Mesendoderm (in vitro differentiated cells): ENCODE data around the gene ZNF613.
"Not testable (repeated sequence)": the region's sequence is repeated elsewhere in the genome, so short reads cannot be mapped to it uniquely, and the experiment has no call there.

ENCODE experiments used
- DNase-seq: peaks from one replicate; pipeline ENCODE4 v3.0.0; 2013
- H2AK5ac ChIP-seq: 2 replicates; pipeline ENCODE4 v1.6.1; 2013; ENCODE audit warnings: low read length, inconsistent platforms
- H2BK120ac ChIP-seq: 2 replicates; pipeline ENCODE4 v1.6.1; 2013; ENCODE audit warnings: low read depth, mild to moderate bottlenecking, low read length, moderate library complexity, mixed read lengths
- H2BK15ac ChIP-seq: replicated peaks from 2 replicates; pipeline ENCODE4 v1.6.1; 2013; ENCODE audit warnings: low read depth, mild to moderate bottlenecking, moderate library complexity
- H2BK5ac ChIP-seq: 2 replicates; pipeline ENCODE4 v1.6.1; 2013; ENCODE audit warnings: low read length, inconsistent platforms
- H3K18ac ChIP-seq: 2 replicates; pipeline ENCODE4 v1.6.1; 2013; ENCODE audit warnings: mild to moderate bottlenecking, low read length, mixed read lengths
- H3K23ac ChIP-seq: one replicate; pipeline ENCODE4 v1.6.1; 2013; ENCODE audit warnings: low read length
- H3K27ac ChIP-seq: 2 replicates; pipeline ENCODE4 v1.5.1; 2013; ENCODE audit warnings: low read depth, mild to moderate bottlenecking, inconsistent platforms, low read length, moderate library complexity
- H3K27me3 ChIP-seq: 2 replicates; pipeline ENCODE4 v1.6.1; 2013; ENCODE audit warnings: low read length, control low read depth, mild to moderate bottlenecking, inconsistent platforms; ENCODE audit not compliant: insufficient read depth, poor library complexity
- H3K36me3 ChIP-seq: 2 replicates; pipeline ENCODE4 v1.6.1; 2013; ENCODE audit warnings: low read length, inconsistent platforms; ENCODE audit not compliant: control insufficient read depth, insufficient read depth
- H3K4ac ChIP-seq: one replicate; pipeline ENCODE4 v1.6.1; 2013; ENCODE audit warnings: low read depth, mild to moderate bottlenecking, low read length, moderate library complexity
- H3K4me1 ChIP-seq: 2 replicates; pipeline ENCODE4 v1.6.1; 2013; ENCODE audit warnings: low read depth, low read length, inconsistent platforms; ENCODE audit not compliant: control insufficient read depth
- H3K4me2 ChIP-seq: 2 replicates; pipeline ENCODE4 v1.6.1; 2013; ENCODE audit warnings: low read length
- H3K4me3 ChIP-seq: 2 replicates; pipeline ENCODE4 v1.5.1; 2013; ENCODE audit warnings: mild to moderate bottlenecking, low read length
- H3K56ac ChIP-seq: one replicate; pipeline ENCODE4 v1.6.1; 2013; ENCODE audit warnings: low read length
- H3K79me1 ChIP-seq: 2 replicates; pipeline ENCODE4 v1.6.1; 2013; ENCODE audit warnings: low read length, inconsistent platforms
- H3K79me2 ChIP-seq: 2 replicates; pipeline ENCODE4 v1.6.1; 2013; ENCODE audit warnings: mild to moderate bottlenecking, low read length; ENCODE audit not compliant: control insufficient read depth, insufficient read depth
- H3K9ac ChIP-seq: 2 replicates; pipeline ENCODE4 v1.6.1; 2013; ENCODE audit warnings: low read length, inconsistent platforms
- H4K5ac ChIP-seq: one replicate; pipeline ENCODE4 v1.6.1; 2013; ENCODE audit warnings: low read length
- H4K8ac ChIP-seq: one replicate; pipeline ENCODE4 v1.6.1; 2013; ENCODE audit warnings: low read depth, mild to moderate bottlenecking, control low read depth, low read length, moderate library complexity
- WGBS: extraction: QIAGEN DNeasy Blood & Tissue Kit; methylation state at CpG from one replicate; pipeline ENCODE4 v1.1.7; 2013; ENCODE audit warnings: low lambda C conversion rate, missing lambda C conversion rate; ENCODE audit not compliant: insufficient coverage; ENCODE audit errors: extremely low coverage; 5-methylcytosine and 5-hydroxymethylcytosine counted together

ZNF613 gene

DNA sequence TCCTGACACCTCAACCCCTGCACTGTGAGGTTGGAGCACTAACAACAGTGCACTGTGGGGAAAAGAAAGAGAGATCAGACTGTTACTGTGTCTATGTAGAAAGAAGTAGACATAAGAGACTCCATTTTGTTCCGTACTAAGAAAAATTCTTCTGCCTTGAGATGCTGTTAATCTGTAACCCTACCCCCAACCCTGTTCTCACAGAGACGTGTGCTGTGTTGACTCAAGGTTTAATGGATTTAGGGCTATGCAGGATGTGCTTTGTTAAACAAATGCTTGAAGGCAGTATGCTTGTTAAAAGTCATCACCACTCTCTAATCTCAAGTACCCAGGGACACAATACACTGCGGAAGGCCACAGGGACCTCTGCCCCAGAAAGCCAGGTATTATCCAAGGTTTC is 21.6 kb upstream of the ZNF613 start:
- H2AK5ac ChIP-seq, H3K4me2 ChIP-seq, H3K27me3 ChIP-seq, H3K4me3 ChIP-seq, H3K4me1 ChIP-seq, H3K79me1 ChIP-seq, H3K23ac ChIP-seq, H4K8ac ChIP-seq, H3K36me3 ChIP-seq: not testable (repeated sequence)
- H2BK5ac ChIP-seq: peak overlapping the region; percentile 61
- peak overlapping the region; percentile 67 for H3K4ac ChIP-seq
- H4K5ac ChIP-seq: peak overlapping the region; percentile 93
- peak overlapping the region; percentile 37 for H2BK15ac ChIP-seq
- H3K9ac ChIP-seq: peak overlapping the region; percentile 21
- peak; percentile 61 for DNase-seq
- peak overlapping the region; percentile 90 for H2BK120ac ChIP-seq
- peaks cover 40% of the 10 kb centered on the region for H3K79me2 ChIP-seq
- H3K56ac ChIP-seq: peak overlapping the region; percentile 67
- no CpG with 5 or more reads among the region's 3 CpGs for WGBS
- H3K18ac ChIP-seq: peak overlapping the region; percentile 71
- peak overlapping the region; percentile 81 for H3K27ac ChIP-seq

DNA sequence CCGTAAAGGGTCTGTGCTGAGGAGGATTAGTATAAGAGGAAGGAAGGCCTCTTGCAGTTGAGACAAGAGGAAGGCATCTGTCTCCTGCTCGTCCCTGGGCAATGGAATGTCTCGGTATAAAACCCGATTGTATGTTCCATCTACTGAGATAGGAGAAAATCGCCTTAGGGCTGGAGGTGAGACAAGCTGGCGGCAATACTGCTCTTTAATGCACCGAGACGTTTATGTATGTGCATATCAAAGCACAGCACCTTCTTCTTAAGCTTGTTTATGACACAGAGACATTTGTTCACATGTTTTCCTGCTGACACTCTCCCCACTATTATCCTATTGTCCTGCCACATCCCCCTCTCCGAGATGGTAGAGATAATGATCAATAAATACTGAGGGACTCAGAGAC is 21.2 kb upstream of the ZNF613 start:
- H3K23ac ChIP-seq, H3K27me3 ChIP-seq, H4K5ac ChIP-seq, H4K8ac ChIP-seq, H3K56ac ChIP-seq, H3K9ac ChIP-seq, H2AK5ac ChIP-seq, H3K36me3 ChIP-seq, H3K4me2 ChIP-seq, H2BK120ac ChIP-seq, H3K4me3 ChIP-seq, H3K4me1 ChIP-seq, H3K79me1 ChIP-seq, H2BK5ac ChIP-seq, H2BK15ac ChIP-seq: not testable (repeated sequence)
- peak; percentile 83 for DNase-seq
- Histone ChIP-seq H3K18ac (peak overlapping the region; percentile 24), H3K27ac (peak overlapping the region; percentile 85), H3K79me2 (peaks cover 35% of the 10 kb centered on the region), H3K4ac (peak overlapping the region; percentile 58)
- no CpG with 5 or more reads among the region's 9 CpGs for WGBS

DNA sequence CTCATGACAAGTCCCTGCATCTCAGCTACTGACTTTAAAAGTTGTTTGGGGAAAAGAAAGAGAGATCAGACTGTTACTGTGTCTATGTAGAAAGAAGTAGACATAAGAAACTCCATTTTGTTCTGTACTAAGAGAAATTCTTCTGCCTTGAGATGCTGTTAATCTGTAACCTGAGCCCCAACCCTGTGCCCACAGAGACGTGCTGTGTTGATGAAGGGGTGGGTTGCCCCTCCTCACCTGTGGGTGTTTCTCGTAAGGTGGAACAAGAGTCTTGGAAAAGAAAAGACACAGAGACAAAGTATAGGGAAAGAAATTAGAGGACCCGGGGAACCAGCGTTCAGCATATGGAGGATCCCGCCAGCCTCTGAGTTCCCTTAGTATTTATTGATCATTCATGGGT is 19.3 kb upstream of the ZNF613 start:
- H3K4me1 ChIP-seq, H3K9ac ChIP-seq, H3K23ac ChIP-seq, H3K36me3 ChIP-seq, H3K27me3 ChIP-seq, H3K4me2 ChIP-seq, H2BK15ac ChIP-seq, H4K8ac ChIP-seq, H4K5ac ChIP-seq, H3K56ac ChIP-seq, H3K4me3 ChIP-seq, DNase-seq, H2AK5ac ChIP-seq, H3K79me1 ChIP-seq: not testable (repeated sequence)
- Histone ChIP-seq H3K4ac (peak overlapping the region; percentile 98), H3K18ac (peak overlapping the region; percentile 80), H2BK5ac (peak overlapping the region; percentile 91), H3K27ac (peak overlapping the region; percentile 83), H2BK120ac (peak overlapping the region; percentile 94), H3K79me2 (peaks cover 18% of the 10 kb centered on the region)
- WGBS: no CpG with 5 or more reads among the region's 5 CpGs

DNA sequence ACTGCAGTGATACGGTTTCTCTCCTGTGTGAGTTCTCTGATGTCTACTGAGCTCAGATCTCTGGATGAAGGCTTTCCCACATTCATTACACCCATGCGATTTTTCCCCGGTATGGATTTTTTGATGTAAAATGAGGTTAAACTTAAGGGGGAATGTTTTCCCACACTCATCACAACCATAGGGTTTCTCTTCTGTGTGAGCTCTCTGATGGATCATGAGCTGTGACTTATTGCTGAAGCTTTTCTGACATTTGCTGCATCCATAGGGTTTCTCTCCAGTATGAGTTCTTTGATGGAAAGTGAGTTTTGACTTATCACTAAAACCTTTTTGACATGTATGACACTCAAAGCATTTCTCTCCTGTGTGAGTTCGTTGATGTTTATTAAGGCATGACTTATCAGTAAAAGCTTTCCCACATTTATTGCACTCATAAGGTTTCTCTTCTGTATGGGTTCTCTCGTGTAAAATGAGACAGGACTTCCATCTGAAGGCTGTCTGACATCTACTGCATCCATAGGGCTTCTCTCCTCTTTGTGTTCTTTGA is 11.9 kb upstream of the ZNF613 start:
- Histone ChIP-seq H2BK120ac (no peak overlapping the region), H3K18ac (no peak overlapping the region), H3K4me1 (no peaks in the 10 kb centered on the region), H2BK5ac (no peak overlapping the region), H3K4ac (no peak overlapping the region), H3K27ac (no peak overlapping the region), H4K8ac (no peak overlapping the region), H3K56ac (no peak overlapping the region), H2BK15ac (no peak overlapping the region), H3K36me3 (no peaks in the 10 kb centered on the region), H2AK5ac (no peak overlapping the region), H3K79me2 (no peaks in the 10 kb centered on the region), H3K27me3 (no peaks in the 10 kb centered on the region), H3K79me1 (no peaks in the 10 kb centered on the region), H3K4me3 (no peak overlapping the region), H3K4me2 (no peak overlapping the region), H4K5ac (no peak overlapping the region), H3K23ac (no peak overlapping the region), H3K9ac (no peak overlapping the region)
- WGBS: no CpG with 5 or more reads among the region's 5 CpGs
- DNase-seq: no peak

DNA sequence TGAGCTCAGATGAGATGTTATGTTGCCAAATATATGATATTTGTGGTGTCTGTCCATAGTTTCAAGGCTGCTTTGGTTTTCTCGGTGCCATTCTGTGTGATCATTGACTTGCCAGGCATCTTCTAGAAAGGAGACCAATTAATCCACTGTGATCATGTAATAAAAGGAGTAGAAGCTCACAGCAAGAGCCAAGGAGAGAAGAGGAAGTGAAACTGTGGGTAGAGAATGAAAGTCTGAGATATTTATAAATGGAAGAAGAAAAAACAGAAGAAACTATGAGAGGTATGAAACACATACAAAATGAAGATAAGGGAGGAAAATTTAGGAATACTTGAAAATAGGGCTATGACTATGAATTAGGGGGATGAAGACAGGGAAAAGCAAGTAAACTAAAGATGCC is 11.1 kb upstream of the ZNF613 start:
- no peak overlapping the region for H3K23ac ChIP-seq
- no CpG with 5 or more reads among the region's 1 CpG for WGBS
- H3K27me3 ChIP-seq: no peaks in the 10 kb centered on the region
- no peak overlapping the region for H4K5ac ChIP-seq
- H3K36me3 ChIP-seq: no peaks in the 10 kb centered on the region
- H3K27ac ChIP-seq: no peak overlapping the region
- no peak overlapping the region for H3K4ac ChIP-seq
- H3K4me2 ChIP-seq: no peak overlapping the region
- H3K4me1 ChIP-seq: no peaks in the 10 kb centered on the region
- no peak overlapping the region for H3K18ac ChIP-seq
- no peak overlapping the region for H3K9ac ChIP-seq
- no peak for DNase-seq
- no peak overlapping the region for H4K8ac ChIP-seq
- H3K79me1 ChIP-seq: no peaks in the 10 kb centered on the region
- H3K79me2 ChIP-seq: no peaks in the 10 kb centered on the region
- H3K56ac ChIP-seq: no peak overlapping the region
- no peak overlapping the region for H2BK120ac ChIP-seq
- H2AK5ac ChIP-seq: no peak overlapping the region
- H3K4me3 ChIP-seq: peak overlapping the region; percentile 15
- no peak overlapping the region for H2BK5ac ChIP-seq
- no peak overlapping the region for H2BK15ac ChIP-seq

DNA sequence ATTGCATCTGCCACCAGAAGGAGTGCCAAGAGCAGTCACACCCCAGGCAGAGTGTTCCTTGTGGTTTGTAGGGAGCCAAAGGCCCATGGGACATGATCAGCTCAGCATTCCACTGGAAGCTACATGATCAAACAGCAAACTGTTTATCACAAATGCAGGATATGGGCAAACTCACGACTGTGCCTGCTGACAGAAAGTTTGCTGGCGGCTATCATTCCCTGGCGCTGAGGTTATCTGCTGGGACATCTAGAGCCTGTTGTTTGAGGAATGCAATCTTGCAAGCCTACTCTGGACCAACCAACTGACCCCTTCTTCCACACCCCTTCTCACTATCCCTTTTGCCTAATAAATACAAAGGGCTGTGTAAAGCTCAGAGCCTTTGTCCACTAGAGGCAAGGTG is 7.7 kb upstream of the ZNF613 start:
- Histone ChIP-seq H3K27ac (no peak overlapping the region), H3K4me3 (no peak overlapping the region), H3K27me3 (no peaks in the 10 kb centered on the region), H3K4ac (no peak overlapping the region), H4K5ac (no peak overlapping the region), H3K4me2 (no peak overlapping the region), H3K36me3 (no peaks in the 10 kb centered on the region), H3K79me1 (no peaks in the 10 kb centered on the region), H3K9ac (no peak overlapping the region), H3K4me1 (no peaks in the 10 kb centered on the region), H3K23ac (no peak overlapping the region), H2AK5ac (no peak overlapping the region), H3K18ac (no peak overlapping the region), H2BK120ac (no peak overlapping the region), H3K56ac (no peak overlapping the region), H2BK5ac (no peak overlapping the region), H2BK15ac (no peak overlapping the region), H3K79me2 (no peaks in the 10 kb centered on the region), H4K8ac (no peak overlapping the region)
- WGBS: no CpG with 5 or more reads among the region's 3 CpGs
- DNase-seq: no peak
